ENCODE results near the gene TMPRSS7.

The TMPRSS7 gene

GRCh38 chr3:112124907-112125607 lies 90.5 kb downstream of the TMPRSS7 start:
- peak overlapping the region; percentile 86 for H3K9ac ChIP-seq (ENCODE audit: low read length)
- peaks cover 85% of the 10 kb centered on the region for H3F3A ChIP-seq (ENCODE audit: insufficient read depth)
- TF ChIP-seq, protein P1, sequence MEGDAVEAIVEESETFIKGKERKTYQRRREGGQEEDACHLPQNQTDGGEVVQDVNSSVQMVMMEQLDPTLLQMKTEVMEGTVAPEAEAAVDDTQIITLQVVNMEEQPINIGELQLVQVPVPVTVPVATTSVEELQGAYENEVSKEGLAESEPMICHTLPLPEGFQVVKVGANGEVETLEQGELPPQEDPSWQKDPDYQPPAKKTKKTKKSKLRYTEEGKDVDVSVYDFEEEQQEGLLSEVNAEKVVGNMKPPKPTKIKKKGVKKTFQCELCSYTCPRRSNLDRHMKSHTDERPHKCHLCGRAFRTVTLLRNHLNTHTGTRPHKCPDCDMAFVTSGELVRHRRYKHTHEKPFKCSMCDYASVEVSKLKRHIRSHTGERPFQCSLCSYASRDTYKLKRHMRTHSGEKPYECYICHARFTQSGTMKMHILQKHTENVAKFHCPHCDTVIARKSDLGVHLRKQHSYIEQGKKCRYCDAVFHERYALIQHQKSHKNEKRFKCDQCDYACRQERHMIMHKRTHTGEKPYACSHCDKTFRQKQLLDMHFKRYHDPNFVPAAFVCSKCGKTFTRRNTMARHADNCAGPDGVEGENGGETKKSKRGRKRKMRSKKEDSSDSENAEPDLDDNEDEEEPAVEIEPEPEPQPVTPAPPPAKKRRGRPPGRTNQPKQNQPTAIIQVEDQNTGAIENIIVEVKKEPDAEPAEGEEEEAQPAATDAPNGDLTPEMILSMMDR (IDR thresholded peaks at IDR 0.05; ENCODE audit: insufficient read depth, low read length, poor library complexity, severe bottlenecking), result no peak
- no peak for TF ChIP-seq EZH2phosphoT487 (conservative IDR thresholded peaks at IDR 0.05; ENCODE audit: low read length)
- H3K9me3 ChIP-seq (ENCODE audit: insufficient read depth, low read length), result no peaks in the 10 kb centered on the region
- no peaks in the 10 kb centered on the region for H3K27me3 ChIP-seq (ENCODE audit: low read length)
- H3K79me2 ChIP-seq (ENCODE audit: insufficient read depth, low read length), result peaks cover 45% of the 10 kb centered on the region
- peak overlapping the region; percentile 94 for H3K27ac ChIP-seq (ENCODE audit: low read depth, low read length)
- H3K36me3 ChIP-seq (ENCODE audit: low read length), result peaks cover 48% of the 10 kb centered on the region
- no peak overlapping the region for H2AFZ ChIP-seq (ENCODE audit: low read depth, low read length, severe bottlenecking)
- H3K4me2 ChIP-seq (ENCODE audit: low read depth, low read length, poor library complexity, severe bottlenecking), result peak overlapping the region; percentile 95
- H4K20me1 ChIP-seq (ENCODE audit: low read depth, low read length), result no peaks in the 10 kb centered on the region
- H3K4me3 ChIP-seq (ENCODE audit: insufficient read depth, low read length, poor library complexity, severe bottlenecking), result no peak overlapping the region
- no peaks in the 10 kb centered on the region for H3K9me2 ChIP-seq (replicated peaks; ENCODE audit: insufficient read depth, low read length)

- no peak for TF ChIP-seq EZH2phosphoT487 (conservative IDR thresholded peaks at IDR 0.05; ENCODE audit: low read length)
- TF ChIP-seq, protein P1 (IDR thresholded peaks at IDR 0.05; ENCODE audit: insufficient read depth, low read length, poor library complexity, severe bottlenecking), result no peak
- H3K36me3 ChIP-seq (ENCODE audit: low read length), result peaks cover 52% of the 10 kb centered on the region
- H2AFZ ChIP-seq (ENCODE audit: low read depth, low read length, severe bottlenecking), result no peak overlapping the region
- H3K79me2 ChIP-seq (ENCODE audit: insufficient read depth, low read length), result peaks cover 60% of the 10 kb centered on the region
- H3K4me3 ChIP-seq (ENCODE audit: insufficient read depth, low read length, poor library complexity, severe bottlenecking), result peak overlapping the region; percentile 46
- peak overlapping the region; percentile 86 for H3K9ac ChIP-seq (ENCODE audit: low read length)
- peaks cover 88% of the 10 kb centered on the region for H3F3A ChIP-seq (ENCODE audit: insufficient read depth)
- no peaks in the 10 kb centered on the region for H4K20me1 ChIP-seq (ENCODE audit: low read depth, low read length)
- peak overlapping the region; percentile 94 for H3K27ac ChIP-seq (ENCODE audit: low read depth, low read length)
- H3K27me3 ChIP-seq (ENCODE audit: low read length), result no peaks in the 10 kb centered on the region
- H3K4me2 ChIP-seq (ENCODE audit: low read depth, low read length, poor library complexity, severe bottlenecking), result peak overlapping the region; percentile 95
- H3K9me2 ChIP-seq (replicated peaks; ENCODE audit: insufficient read depth, low read length), result no peaks in the 10 kb centered on the region
- no peaks in the 10 kb centered on the region for H3K9me3 ChIP-seq (ENCODE audit: insufficient read depth, low read length)
Observed at GRCh38 chr3:112126511-112126911, 92.0 kb downstream of the TMPRSS7 start.

DNA sequence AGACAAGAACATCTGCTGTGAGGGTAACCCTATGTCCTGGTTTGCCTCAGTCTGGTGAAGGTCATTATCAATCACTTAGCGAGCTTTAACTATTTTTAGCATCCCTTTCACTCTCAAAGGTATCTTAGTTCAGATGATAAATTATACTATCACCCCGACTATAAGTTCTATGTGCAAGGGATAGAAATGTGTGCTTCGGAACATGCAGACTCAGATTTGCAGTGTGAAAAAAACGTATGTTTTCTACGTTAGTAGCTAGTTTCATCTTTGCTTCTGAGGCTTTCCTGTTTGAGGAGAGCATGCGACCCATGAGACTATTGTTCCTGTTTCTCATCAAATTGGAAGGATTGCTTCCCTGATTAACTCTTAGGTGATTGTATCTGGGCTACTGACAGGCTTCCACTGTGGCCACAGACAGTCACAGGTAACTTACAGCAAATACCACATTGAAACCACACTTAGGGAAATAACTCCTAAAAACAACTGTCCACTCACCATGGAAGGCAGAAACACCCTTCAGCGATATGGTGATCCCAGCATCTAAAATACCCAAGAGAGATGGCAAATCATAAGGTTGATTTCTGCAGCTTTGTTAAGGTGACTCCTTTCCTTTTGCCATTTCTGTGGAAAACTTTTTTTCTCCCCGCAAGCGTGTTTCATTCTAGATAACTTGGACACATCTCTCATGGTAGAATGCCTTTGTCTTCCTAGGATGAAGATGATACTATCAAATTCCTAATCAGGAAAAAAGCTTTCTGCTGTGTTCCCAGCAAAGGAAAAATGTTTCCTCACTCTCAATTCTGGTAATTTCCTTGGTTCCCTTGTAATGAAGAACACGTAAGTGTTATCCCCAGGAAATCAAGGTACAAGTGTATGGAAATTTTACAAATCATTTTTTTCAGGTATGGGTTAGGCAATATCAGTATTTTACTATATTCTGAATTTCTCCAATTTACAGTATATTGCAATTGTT lies 93.3 kb downstream of the TMPRSS7 start:
- H3K4me2 ChIP-seq (ENCODE audit: low read depth, low read length, poor library complexity, severe bottlenecking), result peak overlapping the region; percentile 95
- peak overlapping the region; percentile 86 for H3K9ac ChIP-seq (ENCODE audit: low read length)

More for the DNA sequence above, 93.3 kb downstream of the TMPRSS7 start:
- peaks cover 52% of the 10 kb centered on the region for H3K36me3 ChIP-seq (ENCODE audit: low read length)
- H3K27me3 ChIP-seq (ENCODE audit: low read length), result no peaks in the 10 kb centered on the region
- peaks cover 88% of the 10 kb centered on the region for H3F3A ChIP-seq (ENCODE audit: insufficient read depth)
- no peaks in the 10 kb centered on the region for H4K20me1 ChIP-seq (ENCODE audit: low read depth, low read length)
- no peaks in the 10 kb centered on the region for H3K9me2 ChIP-seq (replicated peaks; ENCODE audit: insufficient read depth, low read length)
- H3K4me3 ChIP-seq (ENCODE audit: insufficient read depth, low read length, poor library complexity, severe bottlenecking), result peak overlapping the region; percentile 46
- peaks cover 73% of the 10 kb centered on the region for H3K79me2 ChIP-seq (ENCODE audit: insufficient read depth, low read length)
- TF ChIP-seq EZH2phosphoT487 (conservative IDR thresholded peaks at IDR 0.05; ENCODE audit: low read length), result no peak
- TF ChIP-seq, protein P1 (IDR thresholded peaks at IDR 0.05; ENCODE audit: insufficient read depth, low read length, poor library complexity, severe bottlenecking), result no peak
- peak overlapping the region; percentile 94 for H3K27ac ChIP-seq (ENCODE audit: low read depth, low read length)
- H3K9me3 ChIP-seq (ENCODE audit: insufficient read depth, low read length), result no peaks in the 10 kb centered on the region
- no peak overlapping the region for H2AFZ ChIP-seq (ENCODE audit: low read depth, low read length, severe bottlenecking)

Measured in SU-DHL-6 (cell line).